ENCODE results near the gene KIFAP3. TPM values are rescaled to one million over a fixed set of nuclear protein-coding genes. Genes with fewer than 3 reads are reported as not detected.

KIFAP3 gene
- total and polyA plus RNA-seq, 7 donors: 14.4 to 36.7 (median 28.1) TPM

DNA sequence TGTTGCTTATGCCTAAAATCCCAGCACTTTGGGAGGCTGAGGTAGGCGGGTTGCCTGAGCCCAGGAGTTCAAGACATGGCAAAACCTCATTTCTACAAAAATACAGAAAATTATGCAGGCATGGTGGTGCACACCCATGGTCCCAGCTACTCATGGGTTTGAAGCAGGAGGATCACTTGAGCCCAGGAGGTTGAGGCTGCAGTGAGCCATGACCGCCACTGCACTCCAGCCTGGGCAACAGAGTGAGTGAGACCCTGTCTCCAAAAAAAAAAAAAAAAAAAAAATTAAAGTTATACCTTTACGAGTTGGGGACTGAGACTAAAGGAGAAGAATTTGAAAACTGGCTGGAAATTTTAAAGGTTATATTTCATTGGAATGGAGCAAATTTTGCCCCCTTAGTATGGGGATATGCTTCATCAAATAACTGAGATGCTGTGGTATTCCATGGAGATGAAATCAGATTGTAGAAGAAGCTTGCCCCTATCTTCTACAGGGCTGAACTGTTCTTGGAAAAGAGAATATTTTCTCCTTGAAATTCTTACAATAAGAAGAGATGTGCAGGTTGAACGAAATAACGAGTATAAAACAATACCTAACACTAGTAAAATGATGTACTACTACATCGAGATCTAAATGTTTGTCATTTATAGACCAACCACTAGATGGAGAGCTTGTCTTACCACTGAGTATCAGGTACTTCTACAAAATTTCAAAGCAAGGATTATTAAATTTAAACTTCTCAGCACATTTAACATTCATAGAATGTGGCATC is 145.9 kb downstream of the KIFAP3 start:
- H3K4me1 ChIP-seq: peaks cover 0 to 23% (median 4%) of the 10 kb centered on the region in 4 donors
- TF ChIP-seq POLR2AphosphoS5 (IDR thresholded peaks at IDR 0.05): no peak
- no peak for TF ChIP-seq POLR2A (IDR thresholded peaks at IDR 0.05)
- TF ChIP-seq, protein P1, sequence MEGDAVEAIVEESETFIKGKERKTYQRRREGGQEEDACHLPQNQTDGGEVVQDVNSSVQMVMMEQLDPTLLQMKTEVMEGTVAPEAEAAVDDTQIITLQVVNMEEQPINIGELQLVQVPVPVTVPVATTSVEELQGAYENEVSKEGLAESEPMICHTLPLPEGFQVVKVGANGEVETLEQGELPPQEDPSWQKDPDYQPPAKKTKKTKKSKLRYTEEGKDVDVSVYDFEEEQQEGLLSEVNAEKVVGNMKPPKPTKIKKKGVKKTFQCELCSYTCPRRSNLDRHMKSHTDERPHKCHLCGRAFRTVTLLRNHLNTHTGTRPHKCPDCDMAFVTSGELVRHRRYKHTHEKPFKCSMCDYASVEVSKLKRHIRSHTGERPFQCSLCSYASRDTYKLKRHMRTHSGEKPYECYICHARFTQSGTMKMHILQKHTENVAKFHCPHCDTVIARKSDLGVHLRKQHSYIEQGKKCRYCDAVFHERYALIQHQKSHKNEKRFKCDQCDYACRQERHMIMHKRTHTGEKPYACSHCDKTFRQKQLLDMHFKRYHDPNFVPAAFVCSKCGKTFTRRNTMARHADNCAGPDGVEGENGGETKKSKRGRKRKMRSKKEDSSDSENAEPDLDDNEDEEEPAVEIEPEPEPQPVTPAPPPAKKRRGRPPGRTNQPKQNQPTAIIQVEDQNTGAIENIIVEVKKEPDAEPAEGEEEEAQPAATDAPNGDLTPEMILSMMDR (IDR thresholded peaks at IDR 0.05): peak in 3 of 4 experiments; percentile 46 to 61 (median 48)
- no peak for TF ChIP-seq EP300 (IDR thresholded peaks at IDR 0.05)
- intact Hi-C loops (cut with DNase I): no loop called here
- 44 to 46% methylated on average over 6 of the region's 6 CpGs for WGBS, 2 donors
- no peak overlapping the region for H3K27ac ChIP-seq
- no peaks in the 10 kb centered on the region for H3K27me3 ChIP-seq
- DNase-seq: no peak
- H3K36me3 ChIP-seq: no peaks in the 10 kb centered on the region
- no peak overlapping the region for H3K4me3 ChIP-seq
- H3K9me3 ChIP-seq: no peaks in the 10 kb centered on the region

GRCh38 chr1:169925505-169926482 is 148.7 kb downstream of the KIFAP3 start:
- no peak for DNase-seq
- Histone ChIP-seq H3K27me3 (no peaks in the 10 kb centered on the region), H3K27ac (no peak overlapping the region), H3K4me1 (peaks cover 0 to 10% (median 4%) of the 10 kb centered on the region in 4 donors), H3K36me3 (peaks cover 0 to 8% (median 0%) of the 10 kb centered on the region in 4 donors), H3K4me3 (no peak overlapping the region), H3K9me3 (no peaks in the 10 kb centered on the region)
- TF ChIP-seq POLR2A (IDR thresholded peaks at IDR 0.05): no peak
- intact Hi-C loops (cut with DNase I): no loop called here
- WGBS, 2 donors: 39 to 62% methylated on average over 3 of the region's 3 CpGs

- peaks cover 0 to 10% (median 4%) of the 10 kb centered on the region in 4 donors for H3K4me1 ChIP-seq
- 80 to 82% methylated on average over 2 of the region's 2 CpGs for WGBS, 2 donors
- no peak overlapping the region for H3K4me3 ChIP-seq
- intact Hi-C loops (cut with DNase I): no loop called here
- H3K36me3 ChIP-seq: peaks cover 0 to 18% (median 0%) of the 10 kb centered on the region in 4 donors
- no peak for DNase-seq
- H3K9me3 ChIP-seq: no peaks in the 10 kb centered on the region
- H3K27me3 ChIP-seq: no peaks in the 10 kb centered on the region
- TF ChIP-seq POLR2A (IDR thresholded peaks at IDR 0.05): no peak
- TF ChIP-seq, protein P1 (IDR thresholded peaks at IDR 0.05): no peak
- no peak for TF ChIP-seq POLR2AphosphoS5 (IDR thresholded peaks at IDR 0.05)
- no peak for TF ChIP-seq EP300 (IDR thresholded peaks at IDR 0.05)
- H3K27ac ChIP-seq: no peak overlapping the region
Measured at GRCh38 chr1:169924829-169925228, 149.7 kb downstream of the KIFAP3 start.

DNA sequence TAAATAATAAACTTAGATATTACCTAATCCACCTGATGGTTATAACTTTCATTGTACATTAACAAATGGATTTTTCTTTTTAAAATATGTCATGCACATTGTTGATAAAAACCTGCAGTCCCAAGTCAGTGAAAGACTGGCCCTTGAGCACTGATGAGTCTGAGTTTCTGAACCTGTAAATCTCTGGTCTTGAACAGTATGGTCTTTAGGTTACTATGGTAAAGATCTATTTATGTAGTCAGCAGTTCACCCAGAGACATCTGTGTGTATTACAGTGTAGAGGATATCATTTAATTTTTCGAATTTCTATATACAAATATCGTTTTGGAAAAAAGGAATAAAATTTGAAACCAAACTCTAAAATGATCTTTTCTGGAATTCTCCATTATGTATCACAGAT is 150.4 kb downstream of the KIFAP3 start:
- Histone ChIP-seq H3K4me3 (no peak overlapping the region), H3K36me3 (peaks cover 0 to 24% (median 0%) of the 10 kb centered on the region in 4 donors), H3K9me3 (no peaks in the 10 kb centered on the region), H3K4me1 (peaks cover 0 to 10% (median 4%) of the 10 kb centered on the region in 4 donors), H3K27ac (no peak overlapping the region), H3K27me3 (no peaks in the 10 kb centered on the region)
- TF ChIP-seq POLR2AphosphoS5 (IDR thresholded peaks at IDR 0.05) (no peak), POLR2A (IDR thresholded peaks at IDR 0.05) (no peak), EP300 (IDR thresholded peaks at IDR 0.05) (no peak)
- TF ChIP-seq, protein P1 (IDR thresholded peaks at IDR 0.05): no peak
- no peak for DNase-seq
- WGBS, 2 donors: 95 to 98% methylated on average over 2 of the region's 2 CpGs
- intact Hi-C loops (cut with DNase I): no loop called here

DNA sequence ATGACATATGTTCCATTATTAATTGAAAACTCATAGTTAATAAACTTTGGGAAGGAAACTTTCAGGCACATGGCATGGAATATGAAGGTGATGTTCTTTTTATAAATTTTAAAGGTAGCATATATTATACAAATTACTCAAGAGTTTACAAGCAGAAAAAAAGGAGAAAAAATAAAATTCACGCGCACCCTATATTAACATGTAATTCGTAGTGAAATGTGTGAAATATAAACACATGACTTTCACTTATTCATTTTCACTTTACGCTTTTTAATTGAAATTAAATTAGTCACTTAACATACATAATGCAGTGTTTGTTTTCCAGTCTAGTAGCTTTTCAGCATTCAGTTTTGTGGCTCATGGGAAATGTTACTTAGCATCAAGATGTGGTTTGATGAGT is 153.4 kb downstream of the KIFAP3 start:
- H3K4me3 ChIP-seq: no peak overlapping the region
- peaks cover 0 to 24% (median 0%) of the 10 kb centered on the region in 4 donors for H3K36me3 ChIP-seq
- peaks cover 0 to 9% (median 4%) of the 10 kb centered on the region in 4 donors for H3K4me1 ChIP-seq
- H3K9me3 ChIP-seq: no peaks in the 10 kb centered on the region
- intact Hi-C loops (cut with DNase I): no loop called here
- 96% methylated on average over 4 of the region's 4 CpGs for WGBS, 2 donors
- no peak for DNase-seq
- no peak overlapping the region for H3K27ac ChIP-seq
- TF ChIP-seq EP300 (IDR thresholded peaks at IDR 0.05) (no peak), POLR2AphosphoS5 (IDR thresholded peaks at IDR 0.05) (no peak), POLR2A (IDR thresholded peaks at IDR 0.05) (no peak)
- TF ChIP-seq, protein P1 (IDR thresholded peaks at IDR 0.05): no peak
- H3K27me3 ChIP-seq: no peaks in the 10 kb centered on the region
